ENCODE results near the gene RMND5B. TPM values are rescaled to one million over a fixed set of nuclear protein-coding genes. Genes with fewer than 3 reads are reported as not detected.

The RMND5B gene
- polyA plus RNA-seq, 4 donors, result 31.2 to 36.5 (median 32.7) TPM

DNA sequence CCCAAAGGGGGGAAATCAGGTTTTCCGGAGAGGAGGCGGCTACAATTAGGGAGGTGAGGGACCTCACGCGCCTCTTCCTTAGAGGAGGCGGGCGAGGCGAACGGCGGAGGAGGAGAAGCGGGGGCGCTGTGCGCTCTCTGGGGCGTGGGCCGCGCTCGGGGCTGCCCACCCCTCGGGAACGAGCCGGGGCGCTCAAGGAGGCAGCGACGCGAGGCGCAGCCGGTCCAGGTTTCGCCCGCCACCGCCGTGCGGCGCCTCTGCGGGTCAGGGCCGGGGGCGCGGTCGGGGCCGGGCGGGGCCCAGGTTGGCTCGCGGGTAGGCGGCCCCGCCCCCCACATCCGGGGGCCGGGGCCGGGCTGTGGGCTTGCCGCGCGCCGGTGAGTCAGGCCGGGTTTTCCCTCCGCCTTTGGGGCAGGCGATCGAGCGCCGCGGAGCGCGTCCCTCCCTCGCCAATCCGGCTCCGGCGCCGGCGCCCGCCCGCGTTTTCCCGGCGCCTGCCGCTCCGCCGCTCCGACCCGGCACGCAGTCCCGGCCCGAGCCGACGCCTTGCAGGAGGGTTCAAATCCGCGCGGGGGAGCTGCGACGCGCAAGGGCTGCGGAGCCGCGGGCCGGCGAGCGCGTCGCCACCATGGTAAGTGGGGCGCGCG is 17.6 kb upstream of the RMND5B start, which contains the start of gene N4BP3:
N4BP3 (plus strand) TSS at position 392 of the 647 bp plus-strand sequence. CDS start 6,052 bp downstream, outside the sequence.
- peak in 3 of 4 donors; percentile 51 to 56 (median 52) for DNase-seq (ENCODE audit: low read depth in 4 of 4, low spot score in 3 of 4)

DNA sequence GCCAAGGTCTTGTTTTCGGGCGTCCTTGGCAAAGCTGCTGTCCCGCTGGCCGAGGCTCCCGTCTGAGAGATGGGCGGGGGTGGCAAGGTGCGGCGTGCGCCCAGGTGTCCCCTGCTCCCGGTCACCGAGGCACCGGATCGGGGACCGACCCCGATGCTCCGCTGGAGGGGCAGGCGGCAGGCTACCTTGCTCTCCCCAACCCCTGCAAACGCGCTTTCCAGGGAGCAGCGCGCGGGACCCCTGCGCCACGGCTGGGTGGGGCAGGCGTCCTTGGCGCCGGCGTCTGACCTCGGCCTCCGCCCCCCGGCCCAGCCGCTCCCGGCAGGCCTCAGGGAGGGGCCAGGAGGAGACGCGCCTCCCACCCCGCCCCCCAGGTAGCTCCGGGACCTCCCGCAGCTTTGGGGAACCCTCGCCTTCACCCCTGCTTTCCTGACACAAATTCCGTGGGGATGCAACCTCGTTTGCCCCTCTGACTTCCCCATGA is 16.9 kb upstream of the RMND5B start:
- DNase-seq (ENCODE audit: low read depth in 4 of 4, low spot score in 3 of 4), result no peak

DNA sequence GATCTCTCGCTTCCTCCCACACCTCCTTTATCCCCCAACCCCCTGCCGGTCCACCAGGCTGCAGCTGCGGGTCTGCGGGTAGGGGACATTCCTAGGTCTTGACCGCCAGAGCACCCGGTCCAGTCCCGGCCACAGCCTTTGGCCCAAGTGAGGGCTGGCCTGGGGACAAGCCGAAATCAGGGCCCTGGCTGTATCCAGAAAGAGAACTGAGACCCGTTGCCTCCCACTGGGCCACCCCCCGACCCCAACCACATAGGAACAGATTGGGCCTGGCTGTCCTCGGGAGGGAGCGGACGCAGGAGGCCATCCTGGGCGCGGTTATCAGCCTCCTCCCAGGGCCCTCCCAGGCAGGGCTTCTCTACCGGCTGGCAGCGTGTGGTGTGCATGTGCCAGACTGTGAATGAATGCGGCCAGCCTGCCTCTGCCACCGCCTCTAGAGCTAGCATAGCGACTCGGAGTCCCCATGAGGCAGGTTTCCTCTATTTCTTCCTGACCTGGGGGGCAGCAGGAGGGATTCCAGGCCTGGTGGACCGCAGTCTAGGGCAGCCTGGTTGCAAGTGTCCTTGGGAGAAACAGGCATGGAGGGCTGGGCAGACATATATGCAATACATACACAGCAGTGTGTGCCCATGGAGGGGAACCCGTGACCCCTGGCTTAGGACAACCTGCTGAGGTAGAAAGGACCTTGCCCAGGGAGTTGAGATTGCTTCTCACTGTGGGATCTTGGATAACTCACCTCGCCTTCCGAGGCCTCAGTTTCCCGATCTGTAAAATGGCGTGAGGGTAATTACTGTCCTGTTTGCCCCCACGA is 16.3 kb upstream of the RMND5B start:
- no peak for DNase-seq (ENCODE audit: low read depth in 4 of 4, low spot score in 3 of 4)

DNA sequence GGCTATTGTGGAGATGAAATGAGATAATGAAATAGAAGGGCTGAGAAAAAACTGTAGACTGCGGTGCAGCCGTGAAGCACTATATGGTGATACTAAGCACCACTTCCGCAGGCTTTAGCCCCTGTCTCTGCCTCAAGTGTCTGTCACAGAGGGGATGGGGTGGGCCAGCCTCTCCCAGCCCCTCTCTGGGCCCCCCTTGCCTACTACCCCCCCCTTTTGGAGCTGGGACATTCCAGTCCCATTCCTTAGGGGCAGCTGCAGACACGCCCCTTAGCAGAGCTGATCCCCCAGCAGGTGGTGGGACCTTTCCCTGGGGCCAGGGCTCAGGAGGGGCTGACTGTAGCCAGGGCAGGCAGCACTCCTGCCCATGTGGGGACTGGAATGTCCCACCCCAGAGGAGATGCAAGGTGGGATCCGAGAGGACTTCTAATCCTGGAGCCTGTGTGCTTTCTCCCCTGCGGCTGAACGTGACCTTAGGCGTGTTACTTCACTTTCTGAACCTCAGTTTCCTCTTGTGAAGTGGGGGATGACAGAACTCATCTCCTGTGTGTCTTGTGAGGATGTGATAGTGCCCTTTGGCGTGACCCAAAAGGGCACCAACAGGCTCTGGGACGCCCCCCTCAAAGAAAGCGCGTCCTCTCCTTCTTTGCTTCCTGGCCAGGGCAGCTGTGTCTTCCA is 15.5 kb upstream of the RMND5B start:
- DNase-seq (ENCODE audit: low read depth in 4 of 4, low spot score in 3 of 4), result no peak

DNA sequence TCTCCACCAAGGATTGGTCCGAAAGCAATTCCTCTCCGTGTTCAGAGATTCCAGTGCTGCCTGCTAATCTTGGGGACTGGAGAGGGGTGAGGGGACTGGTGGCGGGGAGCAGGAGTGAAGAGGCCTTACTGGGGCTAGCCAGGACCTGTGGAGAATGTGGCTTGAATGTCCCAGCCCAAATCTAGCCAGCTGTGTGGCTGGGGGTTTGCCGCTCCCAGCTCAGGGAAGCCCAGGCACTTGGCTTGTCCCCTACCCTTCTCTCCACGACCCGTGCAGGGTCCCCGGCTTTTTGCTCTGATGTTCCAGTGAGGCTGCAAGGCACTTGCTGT is 15.0 kb upstream of the RMND5B start:
- no peak for DNase-seq (ENCODE audit: low read depth in 4 of 4, low spot score in 3 of 4)

DNA sequence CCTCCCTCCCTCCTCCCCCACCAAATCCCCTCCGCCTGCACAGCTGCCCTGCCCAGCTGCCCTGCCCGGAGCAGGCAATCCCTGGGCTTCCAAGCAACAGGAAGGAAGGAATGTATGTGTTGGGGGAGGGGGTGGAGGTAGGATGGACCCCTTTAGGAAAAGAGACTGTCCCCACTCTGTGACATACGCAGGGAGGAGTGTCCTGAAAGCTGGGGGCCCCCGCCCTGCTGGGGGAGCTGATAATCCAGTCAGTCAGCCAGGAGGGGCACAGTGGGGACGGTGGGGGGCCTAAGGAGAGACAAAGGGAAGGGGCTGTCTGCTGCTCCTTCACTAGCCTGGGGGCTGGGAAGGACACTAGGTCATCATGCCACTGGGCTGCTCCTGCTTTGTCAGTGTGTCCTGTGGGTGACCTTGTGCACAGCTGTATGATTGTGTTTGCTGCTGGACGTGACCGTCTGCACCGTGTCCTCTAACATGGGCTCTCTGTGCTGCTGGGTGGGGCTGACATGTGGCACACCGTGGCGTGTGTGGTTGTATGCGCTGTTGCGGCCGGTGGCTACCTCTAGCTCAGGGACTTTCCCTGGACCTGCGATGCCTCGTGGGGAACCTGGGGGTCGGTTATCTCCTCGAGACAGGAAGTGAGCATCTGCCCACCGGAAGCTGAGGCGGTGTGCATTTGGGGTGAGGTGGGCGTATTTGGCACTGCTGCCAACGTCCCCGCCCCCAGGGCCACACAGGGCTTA is 14.5 kb upstream of the RMND5B start:
- no peak for DNase-seq (ENCODE audit: low read depth in 4 of 4, low spot score in 3 of 4)

DNA sequence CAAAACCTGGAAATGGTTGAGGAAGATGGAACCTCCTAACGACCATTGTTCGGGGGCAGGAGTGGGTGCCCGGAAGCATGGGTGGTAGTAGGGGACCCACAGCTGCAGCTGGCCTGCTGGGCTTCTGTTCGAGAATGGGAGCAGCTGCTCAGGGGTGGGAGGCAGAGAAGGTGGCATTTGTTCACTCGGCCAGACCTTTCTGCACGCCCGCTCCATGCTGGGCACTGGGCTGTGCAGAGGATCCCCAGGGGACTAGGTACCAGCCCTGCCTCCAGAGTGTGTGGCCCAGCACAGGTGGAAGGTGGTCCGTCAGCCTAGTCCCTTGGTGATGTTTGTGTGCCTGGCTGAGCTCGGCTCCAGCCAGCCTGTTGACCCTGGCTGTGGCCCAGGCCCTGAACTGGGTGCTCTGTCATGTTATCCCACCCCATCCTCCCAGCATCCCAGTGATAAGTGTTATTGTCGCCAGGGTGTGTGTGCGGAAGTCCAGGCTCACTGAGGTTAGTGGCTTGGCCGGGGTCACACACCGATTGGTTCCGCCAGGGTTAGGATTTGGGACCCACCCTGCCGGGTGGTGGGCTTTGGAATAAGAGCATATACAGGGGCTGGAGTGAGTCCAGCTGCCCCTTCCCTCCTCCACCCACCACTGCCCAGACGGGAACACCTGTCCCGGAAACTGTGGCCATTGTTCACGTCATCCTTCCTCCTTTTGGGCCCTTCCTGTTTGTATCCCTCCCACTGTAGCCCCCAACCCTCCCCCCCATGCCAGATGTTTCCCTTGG is 12.7 kb upstream of the RMND5B start:
- no peak for DNase-seq (ENCODE audit: low read depth in 4 of 4, low spot score in 3 of 4)

DNA sequence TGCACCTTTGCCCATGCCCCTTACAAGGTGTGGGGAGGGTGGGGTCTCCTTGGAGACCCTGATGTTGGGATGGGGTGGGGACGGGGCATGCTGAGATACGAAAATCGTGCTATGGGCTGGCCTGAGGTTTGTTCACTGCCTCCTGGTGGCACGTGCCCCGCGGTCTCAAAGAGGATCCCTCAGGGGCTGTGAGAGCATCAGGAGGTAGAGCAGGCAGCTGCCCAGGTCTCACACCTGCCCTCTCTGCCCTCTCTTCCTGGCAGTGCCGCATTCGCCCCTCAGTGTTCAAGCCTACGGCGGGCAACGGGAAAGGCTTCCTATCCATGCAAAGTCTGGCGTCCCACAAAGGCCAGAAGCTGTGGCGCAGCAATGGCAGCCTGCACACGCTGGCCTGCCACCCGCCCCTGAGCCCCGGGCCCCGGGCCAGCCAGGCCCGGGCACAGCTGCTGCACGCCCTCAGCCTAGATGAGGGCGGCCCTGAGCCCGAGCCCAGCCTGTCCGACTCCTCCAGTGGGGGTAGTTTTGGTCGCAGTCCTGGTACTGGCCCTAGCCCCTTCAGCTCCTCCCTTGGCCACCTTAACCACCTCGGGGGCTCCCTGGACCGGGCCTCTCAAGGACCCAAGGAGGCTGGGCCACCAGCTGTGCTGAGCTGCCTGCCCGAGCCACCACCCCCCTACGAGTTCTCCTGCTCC is 10.8 kb upstream of the RMND5B start:
- no peak for DNase-seq (ENCODE audit: low read depth in 4 of 4, low spot score in 3 of 4)

DNA sequence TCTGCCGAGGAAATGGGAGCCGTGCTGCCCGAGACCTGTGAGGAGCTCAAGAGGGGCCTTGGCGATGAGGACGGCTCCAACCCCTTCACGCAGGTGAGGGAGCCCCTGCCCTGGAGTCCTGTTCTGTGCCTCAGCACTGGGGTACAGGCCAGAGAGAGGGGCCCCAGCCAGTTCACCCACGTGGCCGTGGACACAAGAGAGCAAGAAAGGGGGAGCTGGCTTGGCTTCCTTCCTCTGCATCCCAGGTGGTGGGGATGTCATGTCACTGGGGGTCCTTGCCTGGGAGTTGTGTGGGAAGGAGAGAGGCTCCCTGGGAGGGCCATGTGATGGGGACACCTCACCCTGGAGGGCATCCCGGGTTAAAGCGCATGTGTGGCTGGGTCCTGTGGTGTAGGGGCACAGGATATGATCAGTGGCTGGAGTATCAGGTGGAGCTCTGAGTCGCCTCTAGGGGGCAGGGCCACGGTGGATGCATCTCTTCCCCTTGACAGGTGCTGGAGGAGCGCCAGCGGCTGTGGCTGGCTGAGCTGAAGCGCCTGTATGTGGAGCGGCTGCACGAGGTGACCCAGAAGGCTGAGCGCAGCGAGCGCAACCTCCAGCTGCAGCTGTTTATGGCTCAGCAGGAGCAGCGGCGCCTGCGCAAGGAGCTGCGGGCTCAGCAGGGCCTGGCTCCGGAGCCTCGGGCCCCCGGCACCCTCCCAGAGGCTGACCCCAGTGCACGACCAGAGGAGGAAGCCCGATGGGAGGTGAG is 10.0 kb upstream of the RMND5B start:
- peak; percentile 77 to 82 (median 80) for DNase-seq (ENCODE audit: low read depth in 4 of 4, low spot score in 3 of 4)

DNA sequence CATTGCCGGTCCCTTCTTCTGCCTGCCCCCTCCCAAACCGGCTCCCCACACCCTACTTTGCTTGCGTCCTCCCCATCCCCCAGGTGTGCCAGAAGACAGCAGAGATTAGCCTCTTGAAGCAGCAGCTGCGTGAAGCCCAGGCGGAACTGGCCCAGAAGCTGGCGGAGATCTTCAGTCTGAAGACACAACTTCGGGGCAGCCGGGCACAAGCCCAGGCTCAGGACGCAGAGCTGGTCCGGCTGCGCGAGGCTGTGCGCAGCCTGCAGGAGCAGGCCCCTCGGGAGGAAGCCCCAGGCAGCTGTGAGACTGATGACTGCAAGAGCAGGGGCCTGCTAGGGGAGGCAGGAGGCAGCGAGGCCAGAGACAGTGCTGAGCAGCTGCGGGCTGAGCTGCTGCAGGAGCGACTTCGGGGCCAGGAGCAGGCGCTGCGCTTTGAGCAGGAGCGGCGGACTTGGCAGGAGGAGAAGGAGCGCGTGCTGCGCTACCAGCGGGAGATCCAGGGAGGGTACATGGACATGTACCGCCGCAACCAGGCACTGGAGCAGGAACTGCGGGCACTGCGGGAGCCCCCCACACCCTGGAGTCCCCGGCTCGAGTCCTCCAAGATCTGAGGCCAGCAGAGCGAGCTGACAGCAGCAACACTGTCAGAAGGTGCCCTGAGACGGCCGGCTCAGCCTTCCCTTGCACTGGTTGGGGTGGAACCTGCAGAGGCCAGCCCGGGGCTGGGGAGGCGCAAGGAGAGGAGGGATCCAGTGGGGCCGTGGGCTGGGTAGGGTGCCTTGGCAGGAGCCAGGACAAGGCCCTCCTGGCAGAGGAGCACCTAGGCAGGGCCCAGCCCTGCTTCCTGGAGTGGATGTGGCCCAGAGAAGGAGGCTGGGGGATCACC is 9.2 kb upstream of the RMND5B start:
- no peak for DNase-seq (ENCODE audit: low read depth in 4 of 4, low spot score in 3 of 4)

DNA sequence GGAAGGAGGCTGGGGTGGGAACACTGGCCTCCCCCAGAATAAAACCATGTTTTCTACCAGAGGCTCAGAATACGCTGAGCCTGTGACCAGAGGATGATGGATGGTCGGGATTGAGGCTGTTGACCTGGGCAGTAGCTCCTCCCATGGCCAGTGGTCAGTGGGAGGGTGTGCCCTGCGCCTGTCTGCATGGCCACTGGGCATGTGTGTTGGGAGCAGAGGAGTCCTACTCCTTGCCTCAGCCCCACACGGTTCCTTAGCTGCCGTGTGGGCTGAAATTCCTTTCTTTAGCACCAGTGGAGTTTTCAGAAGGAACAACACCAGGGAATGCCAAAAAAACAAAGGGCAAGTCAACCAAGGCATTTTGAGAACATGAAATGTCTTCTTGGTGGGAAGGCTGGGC is 8.5 kb upstream of the RMND5B start:
- DNase-seq (ENCODE audit: low read depth in 4 of 4, low spot score in 3 of 4), result no peak

DNA sequence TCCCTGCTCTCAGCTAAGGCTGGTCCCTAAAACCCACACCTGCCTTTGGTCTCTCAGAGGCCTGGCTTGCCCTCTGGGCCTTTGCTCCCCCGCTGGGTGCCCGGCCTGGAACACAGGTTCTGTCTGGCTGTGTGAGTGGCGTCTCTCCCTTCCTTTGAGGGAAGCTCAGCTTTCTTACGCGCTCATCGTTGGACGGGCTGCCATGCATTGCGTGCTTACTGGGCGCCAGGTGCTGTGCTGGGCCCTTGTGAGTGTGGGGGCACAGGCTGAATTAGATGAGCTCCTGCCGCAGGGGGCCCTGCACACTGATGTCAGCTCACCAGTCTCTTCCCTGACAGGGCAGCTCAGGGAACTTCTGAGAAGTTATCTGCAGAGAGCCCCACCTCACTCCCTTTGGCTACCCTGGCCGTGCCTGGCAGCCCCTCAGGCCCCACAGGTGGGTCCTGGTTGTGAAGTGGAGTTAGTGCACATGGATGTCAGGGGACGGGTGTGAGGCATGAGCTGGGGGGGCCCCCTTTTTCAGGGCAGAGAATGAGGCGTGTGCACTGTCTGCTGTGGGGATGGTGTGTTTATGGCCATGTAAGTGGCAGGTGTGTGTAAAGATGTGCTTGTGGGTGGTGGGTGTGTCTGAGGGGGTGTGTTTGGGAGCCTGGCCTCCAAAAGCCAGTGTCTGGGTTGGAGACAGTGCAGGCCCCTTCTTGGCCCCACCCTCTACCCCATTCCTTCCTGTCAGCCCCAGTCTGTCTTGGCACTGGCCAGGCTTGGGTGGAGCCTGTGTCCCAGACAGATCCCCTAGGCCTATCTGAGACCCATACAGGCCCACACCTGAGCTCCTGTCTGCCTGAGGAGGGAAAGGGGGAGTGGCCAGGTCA is 7.5 kb upstream of the RMND5B start:
- DNase-seq (ENCODE audit: low read depth in 4 of 4, low spot score in 3 of 4), result no peak

DNA sequence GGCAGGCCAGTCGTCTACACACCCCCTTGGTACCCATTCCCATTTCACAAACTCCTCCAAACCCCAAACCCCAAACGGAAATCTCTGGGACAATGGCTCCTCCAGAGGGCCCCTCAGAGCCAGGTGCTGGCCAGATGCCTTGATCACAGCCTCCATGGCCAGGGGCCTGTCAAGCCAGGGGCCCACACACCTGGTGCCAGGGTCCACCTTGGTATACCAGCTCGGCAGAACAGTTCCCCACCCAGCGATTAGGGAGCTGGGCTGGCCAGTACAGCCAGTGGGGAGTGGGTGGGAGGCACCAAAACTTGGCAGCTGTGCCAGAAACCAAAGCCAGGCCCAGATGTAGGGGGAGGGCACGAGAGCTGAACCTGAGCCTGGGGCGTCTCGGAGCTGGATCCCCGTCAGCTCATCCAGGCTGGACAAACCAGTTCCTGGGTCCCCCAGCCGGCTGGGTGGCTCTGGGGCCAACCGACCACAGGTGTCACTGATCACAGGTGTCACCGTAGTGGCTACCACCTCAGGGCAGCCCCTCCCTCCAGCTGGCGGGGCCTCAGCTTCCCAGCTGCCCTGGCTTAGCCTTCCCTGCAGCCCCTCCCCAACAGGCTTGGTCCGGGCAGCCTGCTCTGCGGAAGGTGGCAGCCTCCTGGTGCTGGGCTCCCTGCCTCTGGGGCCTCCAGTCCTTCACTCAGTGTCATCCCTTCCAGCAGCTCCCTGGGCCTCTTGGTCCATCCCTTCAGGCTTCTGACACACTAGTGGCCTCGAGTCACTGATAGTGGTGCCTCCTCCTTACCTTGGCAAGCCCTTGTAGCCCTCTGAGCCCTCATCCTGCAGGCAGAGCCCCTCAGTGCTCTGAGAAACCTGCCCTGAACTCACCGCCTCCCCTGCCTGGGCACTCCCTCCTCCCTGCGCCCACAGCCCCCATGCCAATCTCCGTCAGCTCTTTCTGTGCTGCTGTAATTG is 6.6 kb upstream of the RMND5B start:
- DNase-seq (ENCODE audit: low read depth in 4 of 4, low spot score in 3 of 4), result no peak

DNA sequence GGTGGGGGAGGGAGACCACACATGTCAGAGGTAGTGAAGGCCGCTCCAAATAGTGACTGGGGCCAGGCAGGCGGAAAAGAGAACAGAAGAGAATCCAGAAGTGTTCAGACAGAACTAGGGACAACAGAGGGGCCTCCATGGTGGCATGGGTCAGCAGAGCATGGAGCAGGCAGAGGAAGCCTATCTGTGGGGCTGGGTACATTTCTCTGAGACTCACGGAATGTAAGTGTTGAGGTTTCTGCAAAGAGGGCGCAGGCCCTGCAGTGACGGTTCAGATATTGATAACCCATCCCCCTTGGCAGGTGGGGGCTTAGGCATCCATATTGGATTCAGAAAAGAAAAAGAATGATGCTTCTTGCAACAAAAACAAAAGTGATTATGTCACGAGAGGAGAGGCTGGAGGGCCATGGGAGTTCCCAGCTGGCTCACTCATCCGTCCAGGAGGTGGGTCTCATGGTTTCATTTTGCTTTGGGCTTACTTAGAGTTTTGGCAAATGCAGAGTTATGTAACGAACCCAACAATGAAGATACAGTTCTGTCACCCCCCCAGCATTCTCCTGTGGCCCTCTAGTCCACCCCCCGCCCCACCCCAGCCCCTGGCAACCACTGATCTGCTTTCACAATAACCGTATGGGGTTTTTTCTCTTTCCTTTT is 5.4 kb upstream of the RMND5B start:
- DNase-seq (ENCODE audit: low read depth in 4 of 4, low spot score in 3 of 4), result no peak

DNA sequence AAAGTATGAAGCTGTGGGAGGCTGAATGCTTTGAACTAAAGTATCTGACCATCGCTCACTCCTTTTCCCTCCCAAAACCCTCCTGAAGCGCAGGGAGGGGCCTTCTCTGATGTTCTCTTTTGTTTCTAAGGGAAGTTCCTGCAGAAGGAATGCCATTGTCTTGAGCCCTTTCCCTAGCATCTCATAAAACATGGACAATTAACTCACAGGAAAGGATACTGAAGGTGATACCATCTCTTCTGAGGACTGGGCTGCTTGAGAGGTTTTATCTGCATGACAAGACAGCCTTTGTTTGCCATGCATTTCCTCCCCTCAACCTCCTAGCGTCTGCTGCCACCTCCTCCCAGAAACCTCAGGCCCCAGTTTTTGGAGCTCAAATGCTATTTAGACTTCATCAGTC is 4.3 kb upstream of the RMND5B start:
- no peak for DNase-seq (ENCODE audit: low read depth in 4 of 4, low spot score in 3 of 4)

Data from right renal pelvis (tissue), 4 donors.